Heart right ventricle (tissue), 16 donors: ENCODE measurements around the gene TCTN1. TPM values are rescaled to one million over a fixed set of nuclear protein-coding genes. Genes with fewer than 3 reads are reported as not detected.

Experiments used
- ATAC-seq, 8 donors: fragments of 200-7000 bp; cut with Tn5 transposase; one replicate each; pipeline ENCODE4 v1.9.1; 2020; ENCODE audit warnings: mild to moderate bottlenecking in 8 of 8, moderate library complexity in 8 of 8, moderate number of reproducible peaks in 1 of 8
- DNase-seq, 2 donors: peaks; one replicate each; pipeline ENCODE4 v3.0.0-alpha.2; 2020
- H3K27ac ChIP-seq, 10 donors: fragments of 200-600 bp; sonication (generic) in 2 of 10; one replicate each; pipeline versions ENCODE4 v1.5.0 to v1.8.0; 2020 to 2022; ENCODE audit warnings: mild to moderate bottlenecking in 3 of 10
- H3K27me3 ChIP-seq, 7 donors: fragments of 200-600 bp; one replicate each; pipeline ENCODE4 v1.8.0; 2021 to 2022; ENCODE audit warnings: mild to moderate bottlenecking in 2 of 7
- H3K36me3 ChIP-seq, 9 donors: fragments of 200-600 bp; sonication (generic) in 1 of 9; one replicate each; pipeline versions ENCODE4 v1.5.0 to v1.8.0; 2020 to 2022; ENCODE audit warnings: mild to moderate bottlenecking in 2 of 9
- H3K4me1 ChIP-seq, 9 donors: fragments of 200-600 bp; sonication (generic) in 1 of 9; one replicate each; pipeline versions ENCODE4 v1.5.0 to v1.8.0; 2020 to 2022; ENCODE audit warnings: mild to moderate bottlenecking in 4 of 9
- H3K4me3 ChIP-seq, 10 donors: fragments of 200-600 bp; sonication (generic) in 2 of 10; one replicate each; pipeline versions ENCODE4 v1.5.0 to v1.8.0; 2020 to 2022; ENCODE audit warnings: mild to moderate bottlenecking in 7 of 10, moderate library complexity in 2 of 10
- H3K9me3 ChIP-seq, 11 donors: fragments of 200-600 bp in 10 of 11; sonication (generic) in 2 of 11; one replicate each; pipeline versions ENCODE4 v1.5.0 to v1.8.0; 2013 to 2022; ENCODE audit warnings: mild to moderate bottlenecking in 2 of 11, control low read depth in 1 of 11, moderate library complexity in 1 of 11
- CTCF ChIP-seq, 9 donors: fragments of 200-600 bp; sonication (generic) in 2 of 9; IDR thresholded peaks; one replicate each; pipeline versions ENCODE4 v1.5.0 to v1.8.0; 2021 to 2022; ENCODE audit warnings: antibody characterized with exemption in 9 of 9, mild to moderate bottlenecking in 5 of 9, moderate library complexity in 1 of 9
- WGBS, 2 donors: extraction: QIAGEN DNeasy Blood & Tissue Kit; methylation state at CpG; one replicate each; pipeline ENCODE4 v1.1.7; 2013; ENCODE audit warnings: inconsistent platforms in 1 of 2; 5-methylcytosine and 5-hydroxymethylcytosine counted together
- intact Hi-C, 10 donors: fragments of 100-400 bp; cut with DNase I; formaldehyde crosslinking; loops; one replicate each; pipeline versions ENCODE4 v1.11.1 to v1.14.2; 2022
- polyA plus RNA-seq, 2 donors: library from polyadenylated mRNA; stranded (reverse); fragments of 200-250 nt; gene quantifications; one replicate each; pipeline ENCODE4 v1.2.3, GENCODE V29; 2013
- total RNA-seq, 10 donors: library from RNA; stranded (reverse); fragmentation: NEBNext Ultra II Directional in 3 of 10; extraction: Animal tissue kit (Norgen Biotek cat#: 25700) in 3 of 10; gene quantifications; one replicate each; pipeline versions ENCODE4 v1.2.1 to v1.2.4, GENCODE V29; 2021 to 2023
- donor health status: Arrhythmogenic right ventricular cardiomyopathy.
- donor health status: ischemic (EF 13 %, LVEDD 7.1; RV severe dilation, severe dysfunction).
- donor health status: healthy with polysubstance abuse.
- donor health status: DM: no; HTN: yes; CAD: no.
- donor health status: DM: no; HTN: no; CAD: no.
- donor health status: ischemic (EF 25% LVEDD 6.9; RV normal size, moderate dysfunction).
- donor health status: ischemic (EF 25% LVEDD 5.7; RV mildly dilated, moderate dysfunction).
- donor health status: healthy.
- donor health status: DM: yes; HTN: yes; CAD: no.
- donor health status: Ischemic cardiomyopathy.
- donor health status: ischemic (EF 35%, LVEDD 5.7; RV mildly dilated, moderate dysfunction).
- donor health status: nonischemic (EF 11% LVEDD 7.7; RV severe dilation, severe dysfunction).
- donor health status: DM: yes; HTN: yes; CAD: no.
- donor health status: PGD.
- donor health status: ischemic (EF 29% LVEDD 5.4; RV normal size, mild dysfunction).
- donor health status: nonischemic (EF 23%, LVEDD 6.1; RV moderate dilation, normal function).

Gene TCTN1
- total and polyA plus RNA-seq, 12 donors = 14.2 to 49.6 (median 25.2) TPM

- H3K27me3 ChIP-seq = no peaks in the 10 kb centered on the region
- no peak for ATAC-seq
- WGBS, 2 donors = 97 to 98% methylated on average over 6 of the region's 6 CpGs
- peaks cover 0 to 32% (median 5%) of the 10 kb centered on the region in 9 donors for H3K36me3 ChIP-seq
- H3K9me3 ChIP-seq = peaks cover 0 to 35% (median 17%) of the 10 kb centered on the region in 11 donors
- no peak overlapping the region for H3K27ac ChIP-seq
- intact Hi-C loops = no loop called here
- no peak overlapping the region for H3K4me3 ChIP-seq
- no peak for DNase-seq
- peaks cover 0 to 20% (median 0%) of the 10 kb centered on the region in 9 donors for H3K4me1 ChIP-seq
- TF ChIP-seq CTCF (IDR thresholded peaks at IDR 0.05) = no peak
Observed at GRCh38 chr12:110666892-110667291, 53.0 kb downstream of the TCTN1 start.

DNA sequence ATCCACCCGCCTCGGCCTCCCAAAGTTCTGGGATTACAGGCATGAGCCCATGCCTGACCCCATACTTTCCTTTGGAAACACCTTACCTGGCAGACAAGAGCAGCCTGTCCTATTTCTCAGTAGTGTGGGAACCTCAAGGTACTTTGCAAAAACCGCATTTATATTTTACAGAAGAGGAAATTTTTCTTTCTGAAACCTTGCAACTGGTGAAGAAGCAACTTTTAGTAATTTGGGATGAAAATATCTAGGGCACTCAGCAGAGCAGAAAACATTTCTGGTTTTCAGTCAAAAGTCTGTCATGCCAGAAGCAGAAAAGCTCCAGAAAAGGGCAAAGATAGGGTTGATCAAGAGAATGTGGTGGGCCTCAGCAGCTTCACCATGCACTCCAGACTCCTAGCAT, 53.7 kb downstream of the TCTN1 start:
- Histone ChIP-seq H3K27ac (no peak overlapping the region), H3K4me1 (peaks cover 0 to 13% (median 0%) of the 10 kb centered on the region in 9 donors), H3K27me3 (no peaks in the 10 kb centered on the region), H3K36me3 (peaks cover 0 to 32% (median 5%) of the 10 kb centered on the region in 9 donors), H3K4me3 (no peak overlapping the region), H3K9me3 (peaks cover 0 to 35% (median 17%) of the 10 kb centered on the region in 11 donors)
- WGBS, 2 donors = 96 to 98% methylated on average over 3 of the region's 3 CpGs
- TF ChIP-seq CTCF (IDR thresholded peaks at IDR 0.05) = no peak
- intact Hi-C loops = no loop called here
- ATAC-seq (no peak), DNase-seq (no peak)

GRCh38 chr12:110668480-110669192, 54.7 kb downstream of the TCTN1 start:
- DNase-seq (no peak), ATAC-seq (peak in 1 of 8 donors; percentile 10)
- WGBS, 2 donors = 92 to 95% methylated on average over 12 of the region's 12 CpGs
- H3K9me3 ChIP-seq = peaks cover 0 to 35% (median 17%) of the 10 kb centered on the region in 11 donors
- H3K4me3 ChIP-seq = no peak overlapping the region
- H3K4me1 ChIP-seq = peaks cover 0 to 11% (median 0%) of the 10 kb centered on the region in 9 donors
- H3K27me3 ChIP-seq = no peaks in the 10 kb centered on the region
- intact Hi-C loops = no loop called here
- TF ChIP-seq CTCF (IDR thresholded peaks at IDR 0.05) = no peak
- no peak overlapping the region for H3K27ac ChIP-seq
- peaks cover 0 to 26% (median 5%) of the 10 kb centered on the region in 9 donors for H3K36me3 ChIP-seq

- WGBS, 2 donors = 78 to 79% methylated on average over 5 of the region's 5 CpGs
- TF ChIP-seq CTCF (IDR thresholded peaks at IDR 0.05) = no peak
- H3K9me3 ChIP-seq = peaks cover 0 to 31% (median 17%) of the 10 kb centered on the region in 11 donors
- DNase-seq = no peak
- no peaks in the 10 kb centered on the region for H3K27me3 ChIP-seq
- peaks cover 0 to 24% (median 5%) of the 10 kb centered on the region in 9 donors for H3K36me3 ChIP-seq
- H3K4me1 ChIP-seq = peaks cover 0 to 11% (median 0%) of the 10 kb centered on the region in 9 donors
- peak in 1 of 8 donors; percentile 22 for ATAC-seq
- H3K4me3 ChIP-seq = no peak overlapping the region
- H3K27ac ChIP-seq = no peak overlapping the region
- intact Hi-C loops = no loop called here
Observed at GRCh38 chr12:110669193-110669502, 55.2 kb downstream of the TCTN1 start.
